ENCODE data around the gene NTN1. TPM values are rescaled to one million over a fixed set of nuclear protein-coding genes. Genes with fewer than 3 reads are reported as not detected.

The NTN1 gene
- total and polyA plus RNA-seq, 2 of the 13 experiments (the other 11 are each of a cell fraction or from before 2014, with no cell fraction given): 0.04 to 0.05 TPM

DNA sequence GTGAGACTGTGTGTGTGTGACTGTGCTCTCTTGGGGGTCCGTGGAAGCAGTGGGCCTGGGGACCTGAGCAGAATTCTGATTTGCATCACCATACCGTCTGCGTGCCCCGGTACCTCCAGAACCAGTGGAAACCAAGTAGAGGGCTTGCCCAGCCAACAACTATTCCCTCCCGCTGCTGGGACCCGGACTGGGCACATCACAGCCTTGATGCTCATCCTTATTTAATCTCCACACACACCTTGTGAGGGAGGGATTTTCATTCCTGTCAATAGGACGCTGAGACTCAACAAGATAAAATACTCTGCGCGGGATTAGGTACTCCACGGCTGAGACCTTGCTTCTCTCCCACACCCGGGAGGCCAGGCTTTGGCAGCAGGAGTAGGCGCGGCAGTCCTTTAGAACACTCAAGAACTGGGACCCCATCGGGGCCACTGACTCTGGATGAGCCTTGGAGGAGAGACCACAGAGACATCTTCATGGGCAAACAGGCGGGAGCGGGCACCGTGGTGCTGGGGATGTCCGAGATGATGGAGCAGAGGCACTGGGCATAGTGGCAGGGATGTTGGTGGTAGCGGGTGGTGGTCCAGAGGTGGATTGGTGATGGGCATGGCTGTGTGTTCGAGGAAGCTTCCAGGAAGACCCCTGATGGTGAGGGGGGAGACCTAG is 208.0 kb downstream of the NTN1 start:
- FAIRE-seq: no peak
- H3K9me3 ChIP-seq (ENCODE audit: low read length): no peaks in the 10 kb centered on the region
- CTCF ChIA-PET (ENCODE audit: low intra/inter-chr PET ratio, low total read pairs): no interaction called here
- 54% methylated on average over 16 of the region's 20 CpGs for WGBS (ENCODE audit: low lambda C conversion rate)
- no peaks in the 10 kb centered on the region for H4K20me1 ChIP-seq (ENCODE audit: insufficient read depth, low read length)
- H3K4me3 ChIP-seq (replicated peaks in 1 of 3; ENCODE audit: insufficient read depth in 1 of 3, low read depth in 2 of 3, low read length in 3 of 3): no peak overlapping the region
- no peaks in the 10 kb centered on the region for H3K36me3 ChIP-seq (replicated peaks in 1 of 2; ENCODE audit: control insufficient read depth in 1 of 2, insufficient read depth in 2 of 2, low read length in 2 of 2)
- intact Hi-C loops (cut with micrococcal nuclease; ENCODE audit: unreplicated experiment) (no loop called here), in situ Hi-C loops (cut with HindIII; ENCODE audit: extremely low pct_ligation_motif_present, low pct_unique_long_range_greater_than_20kb) (no loop called here)
- no peak for ATAC-seq
- DNase-seq (ENCODE audit: low spot score): no peak
- H3K4me1 ChIP-seq (ENCODE audit: insufficient read depth, low read length): no peaks in the 10 kb centered on the region
- peaks cover 5 to 68% of the 10 kb centered on the region in 2 experiments; a peak in 4 of 5 replicates for H3K27me3 ChIP-seq (ENCODE audit: control insufficient read depth in 1 of 2, insufficient read depth in 2 of 2, low read length in 2 of 2)
- no peak overlapping the region for H2AFZ ChIP-seq (ENCODE audit: low read length)
- BruUV-seq (replicated peaks): no TSS peak
- H3K9ac ChIP-seq (ENCODE audit: insufficient read depth, low read depth, low read length): no peak overlapping the region
- no peaks in the 10 kb centered on the region for H3K79me2 ChIP-seq (ENCODE audit: insufficient read depth, low read length)
- TF ChIP-seq MATR3 (CRISPR knock-in tag; IDR thresholded peaks at IDR 0.05) (no peak), ZNF766 (CRISPR knock-in tag; IDR thresholded peaks at IDR 0.05; ENCODE audit: borderline replicate concordance) (no peak), PHF5A (CRISPR knock-in tag; IDR thresholded peaks at IDR 0.05; ENCODE audit: low read depth, unreplicated experiment) (no peak)
- H3K27ac ChIP-seq (ENCODE audit: extremely low read length, insufficient read depth, low read length): no peak overlapping the region
- POLR2A ChIA-PET: no interaction called here
- no peak overlapping the region for H3K4me2 ChIP-seq (ENCODE audit: low read depth, low read length)

DNA sequence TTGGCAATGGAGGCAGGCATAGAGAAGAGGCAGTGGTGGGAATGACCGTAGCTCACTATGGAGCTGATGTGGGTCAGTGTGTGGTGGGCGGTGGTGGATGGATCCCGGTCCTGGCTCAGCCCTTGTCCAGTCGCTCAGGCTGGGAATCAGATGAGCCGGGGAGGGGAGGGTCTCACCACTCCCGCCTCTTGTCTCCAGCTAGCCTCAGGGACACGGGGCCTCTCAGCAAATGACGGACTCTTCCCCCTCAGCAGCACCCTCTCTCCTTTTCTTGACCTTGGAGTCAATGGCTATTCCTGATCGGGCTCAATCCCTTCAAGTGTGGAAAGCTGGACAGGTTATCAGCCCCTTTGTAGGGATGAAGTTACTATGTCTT is 208.5 kb downstream of the NTN1 start:
- FAIRE-seq: no peak
- ChIA-PET CTCF (ENCODE audit: low intra/inter-chr PET ratio, low total read pairs) (no interaction called here), POLR2A (no interaction called here)
- no peak for DNase-seq (ENCODE audit: low spot score)
- peaks cover 5 to 67% of the 10 kb centered on the region in 2 experiments; a peak in 4 of 5 replicates for H3K27me3 ChIP-seq (ENCODE audit: control insufficient read depth in 1 of 2, insufficient read depth in 2 of 2, low read length in 2 of 2)
- in situ Hi-C loops (cut with HindIII; ENCODE audit: extremely low pct_ligation_motif_present, low pct_unique_long_range_greater_than_20kb): no loop called here
- BruUV-seq (replicated peaks): no TSS peak
- H3K79me2 ChIP-seq (ENCODE audit: insufficient read depth, low read length): no peaks in the 10 kb centered on the region
- no peak for ATAC-seq
- H3K36me3 ChIP-seq (replicated peaks in 1 of 2; ENCODE audit: control insufficient read depth in 1 of 2, insufficient read depth in 2 of 2, low read length in 2 of 2): no peaks in the 10 kb centered on the region
- no peak overlapping the region for H3K9ac ChIP-seq (ENCODE audit: insufficient read depth, low read depth, low read length)
- H3K4me3 ChIP-seq (replicated peaks in 1 of 3; ENCODE audit: insufficient read depth in 1 of 3, low read depth in 2 of 3, low read length in 3 of 3): no peak overlapping the region
- H3K4me1 ChIP-seq (ENCODE audit: insufficient read depth, low read length): no peaks in the 10 kb centered on the region
- TF ChIP-seq ZNF616 (CRISPR knock-in tag; IDR thresholded peaks at IDR 0.05; ENCODE audit: low read depth) (no peak), ZSCAN29 (CRISPR knock-in tag; conservative IDR thresholded peaks at IDR 0.05) (no peak), PRPF4 (IDR thresholded peaks at IDR 0.05; ENCODE audit: low read depth, low read length, poor library complexity, severe bottlenecking) (no peak), MAF1 (CRISPR knock-in tag; IDR thresholded peaks at IDR 0.05; ENCODE audit: borderline replicate concordance) (no peak), MED13 (CRISPR knock-in tag; IDR thresholded peaks at IDR 0.05) (no peak), ZNF724P (CRISPR knock-in tag; IDR thresholded peaks at IDR 0.05; ENCODE audit: borderline replicate concordance) (no peak), EED (CRISPR knock-in tag; IDR thresholded peaks at IDR 0.05) (no peak), ISX (CRISPR knock-in tag; conservative IDR thresholded peaks at IDR 0.05) (no peak), EZH2 (conservative IDR thresholded peaks at IDR 0.05; ENCODE audit: low read depth, low read length) (no peak), SRY (CRISPR knock-in tag; IDR thresholded peaks at IDR 0.05) (no peak)
- no peak overlapping the region for H2AFZ ChIP-seq (ENCODE audit: low read length)
- intact Hi-C loops (cut with micrococcal nuclease; ENCODE audit: unreplicated experiment): no loop called here
- WGBS (ENCODE audit: low lambda C conversion rate): 50% methylated on average over 5 of the region's 9 CpGs
- no peaks in the 10 kb centered on the region for H3K9me3 ChIP-seq (ENCODE audit: low read length)
- no peaks in the 10 kb centered on the region for H4K20me1 ChIP-seq (ENCODE audit: insufficient read depth, low read length)
- H3K27ac ChIP-seq (ENCODE audit: extremely low read length, insufficient read depth, low read length): no peak overlapping the region
- H3K4me2 ChIP-seq (ENCODE audit: low read depth, low read length): no peak overlapping the region

All from HepG2 (cell line).